ENCODE results near the gene HCRT. TPM values are rescaled to one million over a fixed set of nuclear protein-coding genes. Genes with fewer than 3 reads are reported as not detected.

Gene HCRT
- polyA plus RNA-seq, 2 of the 4 experiments (the other 2 are of a cell fraction): 0.18 TPM; not detected in 1

- TF ChIP-seq REST (IDR thresholded peaks at IDR 0.05) (no peak), NFE2L2 (conservative IDR thresholded peaks at IDR 0.05; ENCODE audit: low read length) (no peak), JUNB (IDR thresholded peaks at IDR 0.05) (no peak), TFCP2L1 (CRISPR knock-in tag; IDR thresholded peaks at IDR 0.05) (no peak), NPAS2 (CRISPR knock-in tag; IDR thresholded peaks at IDR 0.05; ENCODE audit: borderline replicate concordance) (no peak), FOXS1 (CRISPR knock-in tag; IDR thresholded peaks at IDR 0.05) (no peak), FOSL2 (IDR thresholded peaks at IDR 0.05) (no peak), FOSL2 (CRISPR knock-in tag; IDR thresholded peaks at IDR 0.05) (no peak)
Measured at GRCh38 chr17:42177684-42178083, 7.6 kb downstream of the HCRT start (continued).

GRCh38 chr17:42174126-42174783 is 11.0 kb downstream of the HCRT start:
- WGBS (ENCODE audit: missing lambda C conversion rate): 64% methylated on average over 13 of the region's 14 CpGs
- FAIRE-seq (no peak), DNase-seq (ENCODE audit: low read depth in 1 of 2, low spot score in 1 of 2) (no peak), ATAC-seq (no peak)
- H3K27ac ChIP-seq: no peak overlapping the region
- TF ChIP-seq SREBF2 (IDR thresholded peaks at IDR 0.05): no peak
- TF ChIP-seq ZC3H11A (IDR thresholded peaks at IDR 0.05): no peak
- TF ChIP-seq ELK1 (IDR thresholded peaks at IDR 0.05; ENCODE audit: low read depth, low read length): no peak
- TF ChIP-seq TP53 (CRISPR knock-in tag; IDR thresholded peaks at IDR 0.05): no peak
- no peak for TF ChIP-seq CBX2 (IDR thresholded peaks at IDR 0.05; ENCODE audit: borderline replicate concordance, low read depth)
- no peak for TF ChIP-seq EP300 (IDR thresholded peaks at IDR 0.05)
- no peak for TF ChIP-seq CBX8 (IDR thresholded peaks at IDR 0.05)
- no peak for TF ChIP-seq POLR2AphosphoS2 (conservative IDR thresholded peaks at IDR 0.05; ENCODE audit: low read length)
- no peak for TF ChIP-seq SMC3 (IDR thresholded peaks at IDR 0.05)
- TF ChIP-seq HDAC2 (IDR thresholded peaks at IDR 0.05): no peak
- no peak for TF ChIP-seq FOSL2 (IDR thresholded peaks at IDR 0.05)
- no peak for TF ChIP-seq FOSL2 (CRISPR knock-in tag; IDR thresholded peaks at IDR 0.05)
- TF ChIP-seq ATOH8 (CRISPR knock-in tag; IDR thresholded peaks at IDR 0.05; ENCODE audit: low read depth): no peak
- TF ChIP-seq MAZ (IDR thresholded peaks at IDR 0.05; ENCODE audit: borderline replicate concordance, low read depth, low read length): no peak
- H3K9me3 ChIP-seq: no peaks in the 10 kb centered on the region
- POLR2A ChIA-PET: no interaction called here
- no peak overlapping the region for H3K4me3 ChIP-seq
- CTCF ChIA-PET: interaction anchor here (0.6 to 1.9 kb wide), 9 partner anchors 9 to 467 kb away, joined by 3 to 8 read pairs (median 3); no protein-coding TSS in a partner anchor
- H3K4me2 ChIP-seq: no peak overlapping the region
- no peaks in the 10 kb centered on the region for H3K4me1 ChIP-seq

- 86% methylated on average over 11 of the region's 11 CpGs for WGBS (ENCODE audit: missing lambda C conversion rate)
- FAIRE-seq: no peak
- ATAC-seq: peak; percentile 20 to 42; a peak in 3 of 6 replicates
- CTCF ChIA-PET: interaction anchor here (0.7 to 1.6 kb wide), 6 partner anchors 8 to 159 kb away, joined by 3 to 5 read pairs (median 3); partner anchors contain the start of gene KCNH4
- Histone ChIP-seq H3K9me3 (no peaks in the 10 kb centered on the region), H3K27ac (no peak overlapping the region), H3K4me3 (no peak overlapping the region), H3K4me1 (no peaks in the 10 kb centered on the region), H3K4me2 (no peak overlapping the region)
- no peak for TF ChIP-seq HMGXB4 (CRISPR knock-in tag; IDR thresholded peaks at IDR 0.05; ENCODE audit: borderline replicate concordance)
- no peak for TF ChIP-seq JUN (IDR thresholded peaks at IDR 0.05)
- POLR2A ChIA-PET: interaction anchor here (0.6 kb wide), 1 partner anchor 24 kb away, joined by 5 read pairs; no protein-coding TSS in a partner anchor
- DNase-seq (ENCODE audit: low read depth in 1 of 2, low spot score in 1 of 2): no peak
Measured at GRCh38 chr17:42171831-42172230, 13.4 kb downstream of the HCRT start.

Measured in A549 (cell line).